Endometrial microvascular endothelial cells (primary cell): Measurements from ENCODE around the gene RFFL. TPM values are rescaled to one million over a fixed set of nuclear protein-coding genes. Genes with fewer than 3 reads are reported as not detected.
"Not testable (repeated sequence)": the region's sequence is repeated elsewhere in the genome, so short reads cannot be mapped to it uniquely, and the experiment has no call there.

Experiments used
- in situ Hi-C: cut with HindIII; loops from 2 replicates; pipeline ENCODE4 v1.10.0; 2017; ENCODE audit warnings: low sequenced_read_pairs, low pct_unique_long_range_greater_than_20kb; ENCODE audit errors: inconsistent ontology term
- total RNA-seq: library from RNA; depleted of rRNA; stranded (reverse); fragments of >200 nt; gene quantifications from one replicate; pipeline ENCODE4 v1.2.3, GENCODE V29; 2015; ENCODE audit errors: inconsistent ontology term

RFFL gene
- total RNA-seq, 1 donor from 2014 or later = 24.3 TPM

DNA sequence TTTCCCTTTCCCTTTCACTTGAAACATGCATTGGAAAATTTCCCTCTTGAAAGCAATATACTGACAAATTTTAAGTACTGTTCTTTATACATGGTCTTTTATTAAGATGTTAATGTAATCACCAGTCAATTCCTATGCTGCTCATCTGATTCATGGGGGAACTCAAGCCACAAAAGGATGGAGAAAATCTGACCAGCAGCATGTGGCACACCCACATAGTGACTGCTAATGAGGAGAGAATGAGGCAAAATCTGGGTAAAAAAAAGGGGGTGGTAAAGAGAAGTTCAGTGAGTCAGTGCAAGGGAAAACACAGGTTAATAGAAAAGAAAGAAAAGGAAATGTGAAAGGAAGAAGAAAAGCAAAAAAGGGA is 11.3 kb downstream of the RFFL start:
- in situ Hi-C loops = no loop called here

GRCh38 chr17:35051579-35052240 is 11.8 kb downstream of the RFFL start:
- in situ Hi-C loops = no loop called here

DNA sequence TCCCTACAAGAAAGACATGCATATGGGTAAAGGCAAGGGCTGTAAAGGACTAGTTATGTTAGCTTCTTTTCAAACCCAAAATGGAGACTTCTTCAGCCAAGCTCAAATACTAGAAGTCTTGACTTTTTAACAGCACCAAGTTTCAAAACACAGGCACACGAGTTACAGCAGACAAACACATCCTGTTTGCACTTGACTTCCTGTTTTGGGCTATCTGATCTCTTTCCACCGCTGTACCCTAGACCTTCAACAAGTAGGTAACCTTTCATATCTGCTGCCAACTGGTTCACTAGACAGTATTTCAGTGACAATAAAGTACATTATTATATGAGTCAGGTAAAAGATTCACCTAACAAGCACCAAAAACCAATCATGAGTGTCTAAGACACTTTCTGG is 12.3 kb downstream of the RFFL start:
- in situ Hi-C loops = no loop called here

GRCh38 chr17:35050170-35050569 is 13.3 kb downstream of the RFFL start:
- in situ Hi-C loops = no loop called here

GRCh38 chr17:35048685-35049379 is 14.7 kb downstream of the RFFL start:
- in situ Hi-C loops = no loop called here

DNA sequence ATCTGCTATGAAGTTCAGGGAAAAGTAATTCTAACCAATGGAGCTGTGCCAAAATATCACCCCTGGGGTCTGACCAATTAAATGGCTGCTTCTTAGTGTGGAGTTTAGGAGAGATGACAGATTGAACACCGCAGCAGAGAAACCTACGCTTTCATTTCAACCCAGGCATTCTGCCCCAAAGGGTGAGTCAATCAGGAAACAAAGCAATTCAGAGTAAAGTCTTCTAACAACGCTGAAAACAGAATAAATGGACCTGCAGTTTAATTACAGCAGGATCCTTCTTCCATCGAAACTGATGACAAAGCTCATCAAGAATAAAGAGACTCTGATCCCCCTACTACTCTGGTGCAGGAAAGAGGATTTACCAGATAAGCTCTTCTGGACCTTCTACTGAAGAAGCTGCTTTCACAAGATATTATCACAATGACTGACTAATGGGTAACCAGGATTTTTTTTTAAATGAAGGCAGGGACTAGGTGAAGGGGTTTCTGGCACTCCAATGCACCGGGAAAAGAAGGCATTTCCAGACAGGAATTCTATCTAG is 16.7 kb downstream of the RFFL start:
- in situ Hi-C loops = no loop called here

DNA sequence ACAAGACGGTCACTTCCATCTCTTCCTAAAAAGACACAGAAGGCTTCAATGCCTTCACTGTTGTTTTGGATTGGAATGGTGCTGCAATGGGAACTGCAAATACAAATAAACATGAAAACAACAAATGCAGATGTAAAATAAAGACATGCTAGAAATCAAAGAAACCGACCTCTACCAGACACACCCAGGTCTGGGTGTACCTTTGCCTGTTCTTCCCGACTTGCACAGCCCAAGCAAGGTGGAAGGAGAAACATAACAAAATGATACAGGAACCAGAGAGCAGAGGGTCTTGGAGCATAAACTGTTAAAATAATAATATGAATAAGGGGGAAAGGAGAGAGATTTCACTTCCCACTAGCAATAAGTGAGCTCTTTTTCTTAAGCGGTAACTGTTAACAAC is 17.3 kb downstream of the RFFL start:
- in situ Hi-C loops = no loop called here

DNA sequence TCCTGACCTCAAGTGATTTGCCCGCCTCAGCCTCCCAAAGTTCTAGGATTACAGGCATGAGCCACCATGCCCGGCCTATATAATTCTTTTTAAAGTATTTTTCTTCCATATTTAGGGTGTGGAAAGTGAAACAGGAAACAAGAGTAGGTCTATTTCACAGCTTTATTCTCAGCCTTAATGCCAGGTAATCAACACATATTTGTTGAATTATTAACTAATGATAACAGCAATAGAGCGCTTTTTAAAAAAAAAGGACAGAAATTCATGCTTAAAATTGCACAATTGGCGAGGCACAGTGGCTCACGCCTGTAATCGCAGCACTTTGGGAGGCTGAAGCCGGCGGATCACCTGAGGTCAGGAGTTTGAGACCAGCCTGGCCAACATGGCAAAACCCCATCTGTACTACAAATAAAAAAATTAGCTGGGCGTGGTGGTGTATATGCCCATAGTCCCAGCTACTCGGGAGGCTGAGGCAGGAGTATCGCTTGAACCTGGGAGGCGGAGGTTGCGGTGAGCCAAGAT is 18.0 kb downstream of the RFFL start:
- in situ Hi-C loops = not testable (repeated sequence)

GRCh38 chr17:35044181-35044580 is 19.3 kb downstream of the RFFL start:
- in situ Hi-C loops = no loop called here

GRCh38 chr17:35041390-35041789 is 22.1 kb downstream of the RFFL start:
- in situ Hi-C loops = no loop called here

DNA sequence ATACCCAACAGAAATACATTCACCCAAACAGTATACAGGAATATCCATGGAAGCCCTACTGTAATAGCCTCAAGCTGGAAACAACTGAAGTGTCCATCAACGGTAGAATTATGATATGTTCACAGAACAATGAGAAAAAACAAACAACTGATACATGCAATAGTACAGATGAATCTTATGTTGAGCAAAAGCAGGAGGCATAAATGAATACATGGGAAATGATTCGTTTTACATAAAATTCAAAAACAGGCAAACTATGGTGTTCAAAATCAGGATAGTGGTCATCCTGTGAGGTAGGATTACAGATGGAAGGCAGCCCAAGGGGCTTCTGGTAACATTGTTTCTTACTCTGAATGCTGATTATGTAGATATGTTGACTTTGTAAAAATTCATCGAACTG is 25.1 kb downstream of the RFFL start:
- in situ Hi-C loops = no loop called here

- in situ Hi-C loops = no loop called here
These were observed 32.7 kb downstream of the RFFL start for GRCh38 chr17:35030780-35031179.

- in situ Hi-C loops = no loop called here
These were observed 34.8 kb downstream of the RFFL start for GRCh38 chr17:35028531-35029262.

DNA sequence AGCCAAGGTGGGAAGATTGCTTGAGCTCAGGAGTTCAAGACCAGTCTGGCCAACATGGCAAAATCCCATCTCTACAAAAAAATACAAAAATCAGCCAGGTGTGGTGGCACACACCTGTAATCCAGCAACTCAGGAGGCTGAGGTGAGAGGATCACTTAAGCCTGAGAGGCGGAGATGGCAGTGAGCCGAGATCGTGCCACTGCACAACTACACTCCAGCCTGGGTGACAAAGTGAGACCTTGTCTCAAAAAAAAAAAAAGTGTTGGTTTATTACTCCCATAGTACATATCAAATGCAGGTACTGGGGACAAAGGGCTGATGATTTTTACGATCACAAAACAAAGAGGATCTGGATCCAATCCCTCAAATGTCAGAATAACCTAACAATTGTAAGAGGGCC is 35.4 kb downstream of the RFFL start:
- in situ Hi-C loops = not testable (repeated sequence)

DNA sequence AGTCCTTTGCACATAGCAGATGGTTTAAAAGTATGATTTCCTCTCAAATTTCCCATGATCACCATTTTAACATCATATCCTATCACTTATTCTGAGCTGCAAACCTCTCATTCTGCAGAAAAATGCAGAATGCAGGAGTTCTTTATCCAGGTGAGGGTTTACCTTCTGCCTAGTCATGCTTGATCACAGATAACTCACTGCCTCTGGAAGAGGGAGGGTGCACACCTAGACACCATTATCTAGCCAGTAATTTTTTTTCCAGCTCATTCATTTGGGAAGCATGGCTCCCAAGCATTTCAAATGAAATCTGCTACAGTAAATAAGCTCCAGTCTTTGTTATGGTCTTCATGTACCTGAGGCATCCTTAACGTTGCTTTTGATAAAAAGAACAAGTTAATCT is 38.0 kb downstream of the RFFL start:
- in situ Hi-C loops = no loop called here

GRCh38 chr17:35023538-35023937 is 40.0 kb downstream of the RFFL start:
- in situ Hi-C loops = no loop called here

- in situ Hi-C loops = no loop called here
These were observed 40.9 kb downstream of the RFFL start for GRCh38 chr17:35022536-35023063.

GRCh38 chr17:35021520-35022380 is 41.8 kb downstream of the RFFL start:
- in situ Hi-C loops = no loop called here
